ENCODE results near the gene FEZ2.

- TF ChIP-seq SP1 (IDR thresholded peaks at IDR 0.05) (no peak), SUZ12 (IDR thresholded peaks at IDR 0.05) (no peak), ELF4 (IDR thresholded peaks at IDR 0.05) (no peak), BHLHE40 (IDR thresholded peaks at IDR 0.05; ENCODE audit: borderline replicate concordance) (no peak), FOXA1 (IDR thresholded peaks at IDR 0.05) (no peak), ARNT (IDR thresholded peaks at IDR 0.05) (no peak), HDGF (IDR thresholded peaks at IDR 0.05; ENCODE audit: borderline replicate concordance) (no peak), TARDBP (IDR thresholded peaks at IDR 0.05) (no peak)
Observed at GRCh38 chr2:36559221-36559942, 38.6 kb downstream of the FEZ2 start.

All from HEK293T (cell line).